Stimulated activated CD8-positive, alpha-beta memory T cell treated with anti-CD3 and anti-CD28 coated beads, Interleukin-12 subunit alpha, Interleukin-12 subunit beta, amount 100 ng/mL, for 1 hour (primary cell): Measurements from ENCODE around the gene ZC3H11A.

ENCODE experiments used
- DNase-seq: peaks from one replicate; pipeline ENCODE4 v3.0.0-alpha.2; 2020; ENCODE audit warnings: low read depth

The ZC3H11A gene

GRCh38 chr1:203842559-203842876, 47.1 kb downstream of the ZC3H11A start:
- DNase-seq: no peak

GRCh38 chr1:203843435-203843834, 48.0 kb downstream of the ZC3H11A start:
- no peak for DNase-seq
